Gastrocnemius medialis (tissue), 4 donors: ENCODE measurements around the gene CMTM7. TPM values are rescaled to one million over a fixed set of nuclear protein-coding genes. Genes with fewer than 3 reads are reported as not detected.

Experiments used
- ATAC-seq, 2 donors: fragments of 150-250 bp; one replicate each; pipeline ENCODE4 v1.9.1; 2016
- DNase-seq, 2 donors: peaks; one replicate each; pipeline ENCODE4 v3.0.0-alpha.2; 2019
- H3K27ac ChIP-seq, 4 donors: fragments of 200-600 bp; sonication (generic); 1 replicate in 1 of 4; 2 replicates in 3 of 4; pipeline ENCODE4 v1.5.1; 2016 to 2018; ENCODE audit warnings: mild to moderate bottlenecking in 2 of 4, moderate library complexity in 1 of 4
- H3K27me3 ChIP-seq, 3 donors: fragments of 200-600 bp; sonication (generic) in 2 of 3; 1 replicate in 1 of 3; 2 replicates in 2 of 3; pipeline versions ENCODE4 v1.5.1 to v1.6.0; 2016 to 2019; ENCODE audit warnings: mild to moderate bottlenecking in 1 of 3, moderate library complexity in 1 of 3
- H3K36me3 ChIP-seq, 2 donors: fragments of 200-600 bp; sonication (generic) in 1 of 2; one replicate each; pipeline ENCODE4 v1.5.1; 2017 to 2018
- H3K4me1 ChIP-seq, 2 donors: fragments of 200-600 bp; sonication (generic) in 1 of 2; one replicate each; pipeline ENCODE4 v1.5.1; 2016 to 2017; ENCODE audit warnings: mild to moderate bottlenecking in 2 of 2
- H3K4me3 ChIP-seq, 4 donors: fragments of 200-600 bp; sonication (generic) in 3 of 4; 1 replicate in 1 of 4; 2 replicates in 3 of 4; pipeline ENCODE4 v1.5.1; 2016 to 2019; ENCODE audit warnings: mild to moderate bottlenecking in 2 of 4
- H3K9me3 ChIP-seq, 3 donors: fragments of 200-600 bp; sonication (generic) in 2 of 3; 1 replicate in 1 of 3; 2 replicates in 2 of 3; pipeline ENCODE4 v1.5.1; 2016 to 2019
- CTCF ChIP-seq, 5 experiments: fragments of 450-650 bp in 3 of 5; fragments of 200-600 bp in 2 of 5; sonication (generic) in 2 of 5; IDR thresholded peaks in 4 of 5; conservative IDR thresholded peaks in 1 of 5; 1 replicate in 4 of 5; 2 replicates in 1 of 5; pipeline ENCODE4 v1.5.1; 2016 to 2019; ENCODE audit warnings: antibody characterized with exemption in 5 of 5, mild to moderate bottlenecking in 3 of 5, moderate library complexity in 3 of 5
- POLR2A ChIP-seq, 2 donors: fragments of 450-650 bp; IDR thresholded peaks; one replicate each; pipeline ENCODE4 v1.6.1; 2017; ENCODE audit warnings: antibody characterized with exemption in 2 of 2, mild to moderate bottlenecking in 2 of 2, moderate library complexity in 2 of 2
- in situ Hi-C, 4 donors: fragments of 200-750 bp; cut with MboI; loops; one replicate each; pipeline versions ENCODE4 v1.15.0 to v1.8.0; 2017; ENCODE audit warnings: low sequenced_read_pairs in 4 of 4
- intact Hi-C: fragments of 100-400 bp; cut with DNase I; formaldehyde crosslinking; loops from one replicate; pipeline ENCODE4 v1.15.1; 2023; ENCODE audit warnings: low total_unique reads
- total RNA-seq, 4 donors: library from RNA; depleted of rRNA; stranded (reverse); fragments of >200 nt; gene quantifications; one replicate each; pipeline versions ENCODE4 v1.1.0 to v1.2.3, GENCODE V29; 2016

CMTM7 gene
- total RNA-seq, 4 donors from 2014 or later: 1.1 to 3.3 (median 1.7) TPM

- in situ Hi-C loops (loop anchor here in 2 of 4 donors (5.0 to 10.0 kb wide), 2 partner anchors 97 to 99 kb away; no protein-coding TSS in a partner anchor), intact Hi-C loops (loop anchor here (1.0 to 10.0 kb wide), 2 partner anchors 92 to 289 kb away; no protein-coding TSS in a partner anchor)
- Histone ChIP-seq H3K9me3 (no peaks in the 10 kb centered on the region), H3K27ac (no peak overlapping the region), H3K36me3 (no peaks in the 10 kb centered on the region), H3K4me3 (no peak overlapping the region), H3K4me1 (no peaks in the 10 kb centered on the region), H3K27me3 (no peaks in the 10 kb centered on the region)
- ATAC-seq: no peak
- DNase-seq: no peak
- TF ChIP-seq POLR2A (IDR thresholded peaks at IDR 0.05) (no peak), CTCF (IDR thresholded peaks at IDR 0.05 in 4 of 5, conservative IDR thresholded peaks at IDR 0.05 in 1 of 5) (no peak)
Measured at GRCh38 chr3:32375596-32375930, 16.1 kb upstream of the CMTM7 start.

DNA sequence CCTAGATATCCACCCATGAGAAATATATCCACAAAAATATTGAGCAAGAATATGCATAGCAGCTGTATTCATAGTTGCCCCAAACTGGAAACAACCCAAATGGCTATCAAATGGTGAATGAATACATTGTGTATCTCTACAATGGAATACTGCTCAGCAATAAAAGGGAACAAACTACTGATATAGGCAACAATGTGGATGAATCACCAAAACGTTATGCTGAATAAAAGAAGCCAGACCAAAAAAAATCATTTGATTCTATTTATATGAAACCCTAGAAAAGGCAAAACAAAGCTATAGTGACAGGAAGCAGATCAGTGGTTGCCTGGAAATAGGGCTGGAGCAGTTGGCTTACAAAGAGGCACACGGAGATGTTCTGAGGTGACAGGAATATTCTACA lies 15.5 kb upstream of the CMTM7 start:
- in situ Hi-C loops (loop anchor here in 2 of 4 donors (5.0 to 10.0 kb wide), 2 partner anchors 96 to 99 kb away; no protein-coding TSS in a partner anchor), intact Hi-C loops (loop anchor here (10.0 kb wide), 1 partner anchor 289 kb away; no protein-coding TSS in a partner anchor)
- no peaks in the 10 kb centered on the region for H3K4me1 ChIP-seq
- TF ChIP-seq CTCF (IDR thresholded peaks at IDR 0.05 in 4 of 5, conservative IDR thresholded peaks at IDR 0.05 in 1 of 5) (no peak), POLR2A (IDR thresholded peaks at IDR 0.05) (no peak)
- H3K27ac ChIP-seq: no peak overlapping the region
- H3K4me3 ChIP-seq: no peak overlapping the region
- DNase-seq: no peak
- no peaks in the 10 kb centered on the region for H3K27me3 ChIP-seq
- H3K9me3 ChIP-seq: no peaks in the 10 kb centered on the region
- ATAC-seq: no peak
- H3K36me3 ChIP-seq: no peaks in the 10 kb centered on the region

GRCh38 chr3:32379831-32380500 lies 11.7 kb upstream of the CMTM7 start:
- no peaks in the 10 kb centered on the region for H3K4me1 ChIP-seq
- no peaks in the 10 kb centered on the region for H3K27me3 ChIP-seq
- in situ Hi-C loops (loop anchor here in 3 of 4 donors (5.0 to 10.0 kb wide), 2 partner anchors 92 to 95 kb away; no protein-coding TSS in a partner anchor), intact Hi-C loops (loop anchor here (10.0 kb wide), 1 partner anchor 285 kb away; no protein-coding TSS in a partner anchor)
- ATAC-seq: no peak
- TF ChIP-seq POLR2A (IDR thresholded peaks at IDR 0.05) (no peak), CTCF (IDR thresholded peaks at IDR 0.05 in 4 of 5, conservative IDR thresholded peaks at IDR 0.05 in 1 of 5) (no peak)
- no peak for DNase-seq
- no peaks in the 10 kb centered on the region for H3K36me3 ChIP-seq
- H3K4me3 ChIP-seq: no peak overlapping the region
- H3K27ac ChIP-seq: no peak overlapping the region
- H3K9me3 ChIP-seq: no peaks in the 10 kb centered on the region

DNA sequence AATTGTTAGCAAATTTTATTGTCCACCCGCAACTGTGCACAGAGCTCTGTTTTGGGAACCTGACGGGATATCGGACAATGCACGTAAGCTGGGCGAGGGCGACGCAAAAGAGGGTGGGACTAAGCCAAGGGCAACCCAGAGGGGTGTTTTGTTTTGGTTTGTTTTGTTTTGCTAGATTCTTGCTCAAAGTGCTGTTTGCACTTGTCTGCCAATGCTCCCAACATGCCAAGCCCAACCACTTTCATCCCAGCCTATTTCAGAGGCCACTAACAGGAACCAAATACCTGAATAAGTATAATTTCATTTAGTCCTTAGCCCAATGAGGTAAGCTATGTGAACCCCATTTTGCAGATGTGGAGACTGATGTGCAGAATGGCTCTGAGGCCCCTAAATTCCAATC lies 9.7 kb upstream of the CMTM7 start:
- ATAC-seq: no peak
- Histone ChIP-seq H3K4me3 (no peak overlapping the region), H3K27me3 (no peaks in the 10 kb centered on the region), H3K36me3 (no peaks in the 10 kb centered on the region), H3K27ac (no peak overlapping the region), H3K4me1 (no peaks in the 10 kb centered on the region), H3K9me3 (no peaks in the 10 kb centered on the region)
- TF ChIP-seq POLR2A (IDR thresholded peaks at IDR 0.05): no peak
- TF ChIP-seq CTCF (IDR thresholded peaks at IDR 0.05 in 4 of 5, conservative IDR thresholded peaks at IDR 0.05 in 1 of 5): no peak
- in situ Hi-C loops: loop anchor here in 1 of 4 donors (10.0 kb wide), 1 partner anchor 93 kb away; no protein-coding TSS in a partner anchor
- no peak for DNase-seq
- intact Hi-C loops: no loop called here
